TTC549 (cell line): ENCODE results near the gene PRIM2.
"Not testable (repeated sequence)": the region's sequence is repeated elsewhere in the genome, so short reads cannot be mapped to it uniquely, and the experiment has no call there.

Source experiments
- FAIRE-seq: peaks from 2 replicates; lab custom pipeline; 2012; peaks lifted over from hg19 to GRCh38; lab: Jason Lieb, UNC

PRIM2 gene

GRCh38 chr6:57365076-57365583, 47.7 kb downstream of the PRIM2 start:
- not testable (repeated sequence) for FAIRE-seq

GRCh38 chr6:57368965-57369731, 51.7 kb downstream of the PRIM2 start:
- not testable (repeated sequence) for FAIRE-seq

DNA sequence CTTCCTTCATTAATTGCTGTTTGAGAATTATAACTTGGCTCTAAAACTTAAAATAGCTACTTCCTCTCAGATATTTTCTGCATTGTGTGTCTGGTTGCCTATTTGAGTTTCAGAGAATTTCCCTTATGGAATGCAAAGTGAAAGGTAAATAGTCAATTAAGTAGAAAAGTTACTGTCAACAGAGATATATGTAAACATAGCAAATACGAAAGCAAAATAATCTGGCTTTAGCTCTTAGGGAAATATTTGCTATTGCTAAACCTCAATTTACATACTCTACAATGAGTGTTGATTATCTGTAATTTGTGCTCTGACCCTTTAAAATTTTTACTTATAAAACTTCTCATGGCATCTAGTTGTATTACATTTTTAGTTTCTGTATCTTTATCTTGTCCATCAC, 54.3 kb downstream of the PRIM2 start:
- not testable (repeated sequence) for FAIRE-seq

DNA sequence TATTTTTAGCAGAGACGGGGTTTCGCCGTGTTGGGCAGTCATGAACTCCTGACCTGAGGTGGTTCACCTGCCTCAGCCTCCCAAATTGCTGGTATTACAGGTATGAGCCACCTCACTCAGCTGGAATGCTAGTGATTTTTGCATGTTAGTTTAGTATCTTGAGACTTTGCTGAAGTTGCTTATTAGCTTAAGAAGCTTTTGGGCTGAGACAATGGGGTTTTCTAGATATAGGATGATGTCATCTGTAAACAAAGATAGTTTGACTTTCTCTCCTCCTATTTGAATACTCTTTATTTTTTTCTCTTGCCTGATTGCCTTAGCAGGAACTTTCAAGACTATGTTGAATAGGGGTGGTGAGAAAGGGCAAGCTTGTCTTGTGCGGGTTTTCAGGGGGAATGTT, 57.3 kb downstream of the PRIM2 start:
- not testable (repeated sequence) for FAIRE-seq

- FAIRE-seq: not testable (repeated sequence)
These were observed 58.7 kb downstream of the PRIM2 start for GRCh38 chr6:57376083-57376482.

- FAIRE-seq: not testable (repeated sequence)
These were observed 71.7 kb downstream of the PRIM2 start for GRCh38 chr6:57389038-57389592.

DNA sequence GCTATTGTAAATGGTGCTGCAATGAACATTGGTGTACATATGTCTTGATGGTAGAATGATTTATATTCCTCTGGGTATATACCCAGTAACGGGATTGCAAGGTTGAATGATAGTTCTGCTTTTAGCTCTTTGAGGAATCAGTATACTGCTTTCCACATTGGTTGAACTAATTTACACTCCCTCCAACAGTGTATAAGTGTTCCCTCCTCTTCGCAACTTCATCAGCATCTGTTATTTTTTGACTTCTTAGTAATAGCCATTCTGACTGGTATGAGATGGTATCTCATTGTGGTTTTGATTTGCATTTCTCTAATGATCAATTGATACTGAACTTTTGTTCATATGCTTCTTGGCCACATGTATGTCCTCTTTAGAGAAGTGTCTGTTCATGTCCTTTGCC, 73.4 kb downstream of the PRIM2 start:
- not testable (repeated sequence) for FAIRE-seq

- not testable (repeated sequence) for FAIRE-seq
These were observed 74.6 kb downstream of the PRIM2 start for GRCh38 chr6:57392047-57392446.

DNA sequence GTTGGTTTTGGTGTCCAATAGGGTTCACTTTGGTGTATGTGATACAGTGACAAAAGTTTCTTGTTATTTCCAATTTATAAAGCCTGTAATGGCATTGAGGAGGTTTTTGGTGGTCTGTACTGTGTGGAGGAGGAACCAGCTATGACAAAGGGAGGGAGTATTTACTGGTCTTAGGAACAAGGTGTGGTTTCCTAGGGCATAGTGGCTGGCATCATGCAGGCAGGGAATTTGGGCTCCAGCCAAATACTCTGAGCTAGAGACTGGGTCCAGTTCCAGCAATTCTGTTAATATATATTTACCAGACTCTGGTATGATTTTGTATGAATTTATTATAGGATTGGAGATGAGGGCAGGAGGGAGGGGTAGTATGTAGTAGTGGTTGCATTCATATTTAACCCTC, 101.9 kb downstream of the PRIM2 start:
- not testable (repeated sequence) for FAIRE-seq

GRCh38 chr6:57421503-57421902, 104.1 kb downstream of the PRIM2 start:
- no peak for FAIRE-seq

DNA sequence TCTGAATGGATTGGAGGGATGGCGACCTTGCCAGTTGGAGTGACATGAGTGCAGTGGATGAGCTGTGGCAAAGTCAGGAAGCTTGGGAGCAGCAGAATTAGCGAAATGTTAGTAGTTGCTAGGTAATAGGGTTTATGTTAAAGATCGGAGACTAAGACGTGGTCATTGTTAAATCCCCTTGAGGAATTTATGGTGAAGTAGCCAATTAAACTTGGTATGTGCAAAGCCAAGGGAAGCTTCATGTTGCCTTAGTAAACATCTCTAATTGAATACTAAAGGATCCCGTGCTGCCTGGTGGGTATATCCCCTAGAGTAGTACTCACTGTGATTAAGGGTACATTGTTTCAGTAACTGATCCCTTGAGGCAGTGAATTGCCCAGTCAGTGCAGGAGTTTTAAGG, 106.0 kb downstream of the PRIM2 start:
- FAIRE-seq: no peak

DNA sequence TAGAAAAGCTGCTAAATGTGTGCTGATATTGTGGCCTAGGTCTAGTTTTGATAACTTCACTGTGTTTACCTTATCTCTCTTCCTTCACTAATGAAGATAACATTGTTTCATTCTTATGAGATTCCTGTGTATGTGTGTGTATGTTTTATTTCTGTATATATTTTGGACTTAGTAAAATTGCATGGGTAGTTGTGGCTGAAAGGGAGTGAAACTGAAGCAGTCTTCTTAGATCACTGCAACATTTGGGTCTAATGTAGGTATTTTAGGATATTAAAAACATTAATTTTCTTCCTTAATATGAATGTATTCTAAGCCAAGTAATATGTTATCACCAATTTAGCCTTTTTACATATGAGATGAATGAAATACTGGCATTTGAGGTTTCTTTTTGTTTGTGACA, 114.3 kb downstream of the PRIM2 start:
- not testable (repeated sequence) for FAIRE-seq

DNA sequence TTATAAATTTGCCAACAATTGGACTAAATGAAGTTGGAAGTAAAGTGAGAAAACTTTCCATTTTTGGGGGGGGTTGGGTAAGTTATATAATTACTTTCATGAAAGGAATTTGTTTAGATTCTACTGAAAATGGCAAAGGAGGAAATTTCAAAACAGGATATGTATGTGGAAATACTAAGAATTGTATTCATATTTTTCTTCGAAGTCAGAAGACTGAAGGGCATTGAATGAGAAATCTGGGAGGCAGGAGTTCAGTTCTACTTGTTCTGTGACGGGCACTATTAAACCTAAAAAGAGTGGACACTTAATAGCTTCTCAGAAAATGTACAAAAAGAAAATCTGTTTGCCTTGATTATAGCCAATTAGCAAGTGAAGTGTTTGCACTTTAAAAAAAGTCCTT, 114.7 kb downstream of the PRIM2 start:
- FAIRE-seq: no peak

- FAIRE-seq: no peak
These were observed 115.7 kb downstream of the PRIM2 start for GRCh38 chr6:57432919-57433684.

GRCh38 chr6:57433790-57434189, 116.4 kb downstream of the PRIM2 start:
- FAIRE-seq: not testable (repeated sequence)

- no peak for FAIRE-seq
These were observed 117.5 kb downstream of the PRIM2 start for GRCh38 chr6:57434944-57435343.

GRCh38 chr6:57435475-57436160, 118.2 kb downstream of the PRIM2 start:
- no peak for FAIRE-seq

DNA sequence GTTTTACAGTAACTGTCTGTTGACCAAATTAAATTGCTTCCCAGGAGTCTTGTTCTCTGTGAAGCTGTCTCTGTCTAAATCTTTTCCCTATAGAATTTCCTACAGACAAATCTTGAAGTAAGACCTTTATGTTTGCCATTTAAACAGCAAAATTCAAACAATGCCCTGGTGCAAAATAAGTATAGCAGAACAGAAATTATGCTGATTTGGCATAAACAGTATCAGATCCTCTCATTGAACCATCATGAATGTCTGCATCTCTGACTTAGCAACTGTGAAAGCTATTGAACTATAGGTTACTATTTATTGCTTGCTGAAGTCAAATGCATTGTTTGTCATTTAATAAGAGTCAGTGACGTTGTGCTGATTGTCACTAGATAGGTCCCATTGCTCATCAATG, 123.3 kb downstream of the PRIM2 start:
- FAIRE-seq: not testable (repeated sequence)

GRCh38 chr6:57442133-57442532, 124.7 kb downstream of the PRIM2 start:
- FAIRE-seq: not testable (repeated sequence)

GRCh38 chr6:57443181-57443580, 125.8 kb downstream of the PRIM2 start:
- not testable (repeated sequence) for FAIRE-seq

DNA sequence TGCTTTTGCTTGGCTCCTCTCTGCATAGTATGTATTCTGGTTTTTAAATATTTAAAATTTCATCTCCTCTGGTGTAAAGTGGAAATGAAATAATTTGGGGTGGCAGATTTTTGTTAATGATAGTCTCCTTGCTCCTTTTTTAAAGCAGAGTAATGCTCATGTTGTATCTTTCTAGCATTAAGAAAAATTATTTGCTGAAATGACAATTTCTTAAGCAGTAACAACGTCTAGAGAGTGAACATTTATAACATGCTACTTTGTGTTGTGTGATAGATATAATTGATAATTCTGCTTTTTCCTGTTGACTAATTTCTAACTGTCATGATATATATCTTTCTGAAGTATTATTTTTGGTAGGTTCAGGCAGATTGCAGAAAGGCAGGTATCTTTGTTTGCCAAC, 127.4 kb downstream of the PRIM2 start:
- FAIRE-seq: not testable (repeated sequence)

- FAIRE-seq: not testable (repeated sequence)
These were observed 127.9 kb downstream of the PRIM2 start for GRCh38 chr6:57445379-57445778.
